Measurements from ENCODE around the gene BMP10. TPM values are rescaled to one million over a fixed set of nuclear protein-coding genes. Genes with fewer than 3 reads are reported as not detected.

Gene BMP10
- total and polyA plus RNA-seq, 9 donors: not detected

DNA sequence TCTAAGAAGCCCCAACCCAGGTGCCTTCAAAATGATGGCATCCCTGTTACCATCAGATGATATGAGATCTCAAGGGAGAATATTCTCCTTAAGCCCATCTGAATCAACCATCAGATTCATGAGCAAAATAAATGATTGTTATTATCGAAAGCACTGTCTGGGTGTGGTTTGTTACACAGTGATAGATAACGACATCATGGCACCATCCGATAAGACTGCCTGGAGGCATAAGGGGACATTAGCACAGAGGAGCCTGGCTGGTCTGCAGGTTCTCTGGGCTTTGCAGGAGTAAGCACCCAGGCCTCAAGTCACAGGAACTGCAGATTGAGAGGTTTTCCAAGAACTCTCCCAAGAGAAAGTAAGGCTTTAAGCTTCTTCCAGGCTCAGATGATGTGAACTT lies 15.6 kb downstream of the BMP10 start:
- TF ChIP-seq EP300 (IDR thresholded peaks at IDR 0.05) (no peak), POLR2A (IDR thresholded peaks at IDR 0.05) (no peak)
- TF ChIP-seq, protein P1, sequence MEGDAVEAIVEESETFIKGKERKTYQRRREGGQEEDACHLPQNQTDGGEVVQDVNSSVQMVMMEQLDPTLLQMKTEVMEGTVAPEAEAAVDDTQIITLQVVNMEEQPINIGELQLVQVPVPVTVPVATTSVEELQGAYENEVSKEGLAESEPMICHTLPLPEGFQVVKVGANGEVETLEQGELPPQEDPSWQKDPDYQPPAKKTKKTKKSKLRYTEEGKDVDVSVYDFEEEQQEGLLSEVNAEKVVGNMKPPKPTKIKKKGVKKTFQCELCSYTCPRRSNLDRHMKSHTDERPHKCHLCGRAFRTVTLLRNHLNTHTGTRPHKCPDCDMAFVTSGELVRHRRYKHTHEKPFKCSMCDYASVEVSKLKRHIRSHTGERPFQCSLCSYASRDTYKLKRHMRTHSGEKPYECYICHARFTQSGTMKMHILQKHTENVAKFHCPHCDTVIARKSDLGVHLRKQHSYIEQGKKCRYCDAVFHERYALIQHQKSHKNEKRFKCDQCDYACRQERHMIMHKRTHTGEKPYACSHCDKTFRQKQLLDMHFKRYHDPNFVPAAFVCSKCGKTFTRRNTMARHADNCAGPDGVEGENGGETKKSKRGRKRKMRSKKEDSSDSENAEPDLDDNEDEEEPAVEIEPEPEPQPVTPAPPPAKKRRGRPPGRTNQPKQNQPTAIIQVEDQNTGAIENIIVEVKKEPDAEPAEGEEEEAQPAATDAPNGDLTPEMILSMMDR (IDR thresholded peaks at IDR 0.05): no peak
- Histone ChIP-seq H3K27ac (no peak overlapping the region), H3K4me3 (no peak overlapping the region), H3K4me1 (ENCODE audit: insufficient read depth) (no peaks in the 10 kb centered on the region), H3K36me3 (no peaks in the 10 kb centered on the region), H3K27me3 (no peaks in the 10 kb centered on the region), H3K9me3 (no peaks in the 10 kb centered on the region)
- WGBS, 3 donors: 96 to 97% (median 96%) methylated on average over 3 of the region's 3 CpGs
- intact Hi-C loops (cut with DNase I): no loop called here
- no peak for DNase-seq

DNA sequence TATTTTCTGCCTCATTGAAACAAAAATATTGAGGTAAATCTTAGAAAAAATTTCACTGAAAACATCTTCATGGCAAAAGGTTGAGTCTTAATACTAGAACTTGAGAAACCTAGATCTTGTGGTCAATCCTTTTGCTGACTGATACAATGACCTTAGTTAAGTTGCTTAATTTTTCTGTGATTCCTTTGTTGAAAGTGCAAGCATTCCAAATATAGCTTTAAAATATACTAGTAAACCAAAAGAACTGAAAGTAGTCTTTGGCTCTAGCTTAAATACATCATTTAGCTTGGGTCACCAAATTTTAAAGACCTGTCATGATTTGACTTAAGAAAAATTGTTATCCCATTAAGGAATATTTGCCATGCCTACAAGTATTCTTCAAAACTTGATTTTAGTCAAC lies 16.7 kb downstream of the BMP10 start:
- Histone ChIP-seq H3K4me1 (ENCODE audit: insufficient read depth) (no peaks in the 10 kb centered on the region), H3K36me3 (no peaks in the 10 kb centered on the region), H3K27ac (no peak overlapping the region), H3K4me3 (no peak overlapping the region), H3K27me3 (no peaks in the 10 kb centered on the region), H3K9me3 (no peaks in the 10 kb centered on the region)
- TF ChIP-seq, protein P1 (IDR thresholded peaks at IDR 0.05): no peak
- TF ChIP-seq POLR2A (IDR thresholded peaks at IDR 0.05) (no peak), EP300 (IDR thresholded peaks at IDR 0.05) (no peak)
- intact Hi-C loops (cut with DNase I): no loop called here
- no peak for DNase-seq

DNA sequence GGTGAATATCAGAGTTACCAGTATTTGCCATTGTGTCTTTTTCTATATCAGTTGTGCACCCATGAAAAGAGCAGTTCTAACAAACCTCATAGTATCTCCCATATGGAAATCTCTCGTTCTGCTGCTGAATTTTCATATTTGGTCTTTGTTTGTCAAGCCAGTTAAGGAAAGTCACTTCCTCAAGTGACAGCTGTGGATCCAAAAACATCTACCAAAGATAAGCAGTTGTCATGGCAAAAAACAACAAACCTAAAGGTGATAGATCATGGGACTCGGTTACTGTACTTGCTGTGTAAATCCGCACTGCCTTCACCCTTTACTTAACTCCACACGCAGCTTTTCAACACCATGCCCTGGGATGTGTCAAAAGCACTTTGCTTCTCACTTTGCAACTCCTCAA lies 17.3 kb downstream of the BMP10 start:
- H3K36me3 ChIP-seq: no peaks in the 10 kb centered on the region
- 85 to 91% (median 91%) methylated on average over 4 of the region's 4 CpGs for WGBS, 3 donors
- DNase-seq: no peak
- no peak overlapping the region for H3K27ac ChIP-seq
- no peaks in the 10 kb centered on the region for H3K27me3 ChIP-seq
- H3K9me3 ChIP-seq: no peaks in the 10 kb centered on the region
- no peak for TF ChIP-seq POLR2A (IDR thresholded peaks at IDR 0.05)
- no peak for TF ChIP-seq EP300 (IDR thresholded peaks at IDR 0.05)
- TF ChIP-seq, protein P1 (IDR thresholded peaks at IDR 0.05): no peak
- intact Hi-C loops (cut with DNase I): no loop called here
- H3K4me1 ChIP-seq (ENCODE audit: insufficient read depth): no peaks in the 10 kb centered on the region
- no peak overlapping the region for H3K4me3 ChIP-seq

DNA sequence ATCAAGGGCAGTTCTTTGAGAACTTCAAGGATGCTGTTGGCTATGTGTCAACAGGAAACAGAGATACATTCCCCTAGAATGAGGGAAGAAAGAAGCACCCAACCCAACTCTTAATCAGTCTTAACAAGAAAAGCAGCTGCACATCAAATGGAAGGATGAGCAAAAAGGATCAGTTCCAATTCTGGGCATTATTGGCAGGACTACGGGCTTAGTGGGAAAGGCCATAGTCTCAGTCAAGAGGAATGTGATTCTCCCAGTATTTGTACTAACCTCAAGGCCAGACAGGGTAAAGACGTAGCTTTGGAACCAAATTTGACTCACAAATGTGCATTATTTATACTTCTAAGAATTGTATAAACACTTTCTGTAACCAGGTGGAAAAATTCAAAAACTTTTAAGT lies 18.2 kb downstream of the BMP10 start:
- TF ChIP-seq EP300 (IDR thresholded peaks at IDR 0.05) (no peak), POLR2A (IDR thresholded peaks at IDR 0.05) (no peak)
- TF ChIP-seq, protein P1 (IDR thresholded peaks at IDR 0.05): no peak
- intact Hi-C loops (cut with DNase I): no loop called here
- Histone ChIP-seq H3K36me3 (no peaks in the 10 kb centered on the region), H3K27ac (no peak overlapping the region), H3K27me3 (no peaks in the 10 kb centered on the region), H3K9me3 (no peaks in the 10 kb centered on the region), H3K4me3 (no peak overlapping the region), H3K4me1 (ENCODE audit: insufficient read depth) (no peaks in the 10 kb centered on the region)
- DNase-seq: no peak
- 23 to 41% (median 26%) methylated on average over 2 of the region's 2 CpGs for WGBS, 3 donors

DNA sequence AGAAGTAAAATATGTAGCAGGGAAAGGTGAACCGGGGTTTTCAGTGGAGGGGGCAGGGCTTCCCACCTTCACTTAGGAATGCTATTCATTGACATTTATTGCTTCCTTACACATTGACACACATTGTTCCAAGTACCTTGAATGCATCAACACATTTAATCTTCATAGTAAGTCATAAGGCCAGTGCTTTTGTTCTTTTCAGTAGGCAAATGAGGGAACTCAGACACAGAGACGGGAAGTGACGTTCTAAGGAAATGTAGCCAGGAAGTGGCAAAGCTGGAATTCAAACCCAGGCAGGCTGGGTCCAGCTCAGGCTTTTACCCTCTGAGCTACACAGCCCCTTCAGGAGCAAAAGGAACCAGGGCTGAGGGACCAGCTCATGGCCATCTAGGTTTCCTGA lies 20.7 kb downstream of the BMP10 start:
- Histone ChIP-seq H3K27ac (no peak overlapping the region), H3K4me3 (no peak overlapping the region), H3K9me3 (no peaks in the 10 kb centered on the region), H3K36me3 (no peaks in the 10 kb centered on the region), H3K27me3 (no peaks in the 10 kb centered on the region), H3K4me1 (ENCODE audit: insufficient read depth) (no peaks in the 10 kb centered on the region)
- 89 to 91% (median 90%) methylated on average over 3 of the region's 3 CpGs for WGBS, 3 donors
- TF ChIP-seq POLR2A (IDR thresholded peaks at IDR 0.05): no peak
- TF ChIP-seq, protein P1 (IDR thresholded peaks at IDR 0.05): no peak
- no peak for TF ChIP-seq EP300 (IDR thresholded peaks at IDR 0.05)
- intact Hi-C loops (cut with DNase I): no loop called here
- DNase-seq: no peak

All from ovary (tissue), 9 donors.